H1 (cell line): ENCODE results near the gene CDHR2. TPM values are rescaled to one million over a fixed set of nuclear protein-coding genes. Genes with fewer than 3 reads are reported as not detected.

Experiments
- CTCF ChIA-PET: fragments of 300-600 bp; sonication (Branson Sonifier 250); formaldehyde crosslinking; loops from one replicate; lab custom pipeline; 2021; ENCODE audit not compliant: partially characterized antibody; lab: Charles Lee
- POLR2A ChIA-PET: fragments of 300-600 bp; sonication (Branson Sonifier 250); formaldehyde crosslinking; loops from one replicate; lab custom pipeline; 2021; ENCODE audit warnings: inconsistent platforms; ENCODE audit not compliant: partially characterized antibody; lab: Charles Lee
- DNase-seq, 2 experiments: peaks; one replicate each; pipeline versions ENCODE4 v3.0.0 to v3.0.0-alpha.2; 2010 to 2022; ENCODE audit warnings: low spot score in 2 of 2, low read depth in 1 of 2, mixed read lengths in 1 of 2
- FAIRE-seq: peaks from 2 replicates; lab custom pipeline; 2011; peaks lifted over from hg19 to GRCh38; lab: Jason Lieb, UNC
- H2AFZ ChIP-seq: 2 replicates; pipeline ENCODE4 v1.8.1; 2012; ENCODE audit warnings: low read length, inconsistent platforms
- H2AK5ac ChIP-seq: 2 replicates; pipeline ENCODE4 v1.6.1; 2013; ENCODE audit warnings: low read depth, low read length
- H2BK120ac ChIP-seq: replicated peaks from 2 replicates; pipeline ENCODE3; 2013; ENCODE audit warnings: low read depth, low read length, inconsistent platforms
- H2BK12ac ChIP-seq: 2 replicates; pipeline ENCODE4 v1.6.1; 2013; ENCODE audit warnings: low read depth, low read length
- H2BK15ac ChIP-seq: 2 replicates; pipeline ENCODE4 v1.6.1; 2013; ENCODE audit warnings: low read length
- H2BK20ac ChIP-seq: 2 replicates; pipeline ENCODE4 v1.6.1; 2013; ENCODE audit warnings: low read length
- H2BK5ac ChIP-seq: 2 replicates; pipeline ENCODE4 v1.6.1; 2013; ENCODE audit warnings: low read depth, low read length
- H3K14ac ChIP-seq: 2 replicates; pipeline ENCODE4 v1.6.1; 2013; ENCODE audit warnings: inconsistent platforms; ENCODE audit not compliant: insufficient read length
- H3K18ac ChIP-seq: 2 replicates; pipeline ENCODE4 v1.6.1; 2013; ENCODE audit warnings: low read length; ENCODE audit errors: extremely low read depth
- H3K23ac ChIP-seq: 2 replicates; pipeline ENCODE4 v1.6.1; 2013; ENCODE audit warnings: inconsistent platforms; ENCODE audit not compliant: insufficient read length
- H3K23me2 ChIP-seq: 2 replicates; pipeline ENCODE4 v1.6.1; 2013; ENCODE audit warnings: low read depth, low read length
- H3K27ac ChIP-seq: 2 replicates; pipeline ENCODE4 v1.6.1; 2011; ENCODE audit warnings: low read depth, low read length, inconsistent platforms
- H3K27me3 ChIP-seq, 4 experiments: replicated peaks in 1 of 4; 1 replicate in 1 of 4; 2 replicates in 3 of 4; pipeline versions ENCODE4 v1.6.1 to v1.8.1; 2011 to 2013; ENCODE audit warnings: low read length in 3 of 4, mild to moderate bottlenecking in 3 of 4, inconsistent platforms in 2 of 4, mixed read lengths in 2 of 4, moderate library complexity in 1 of 4; ENCODE audit not compliant: control insufficient read depth in 3 of 4, insufficient read depth in 3 of 4; ENCODE audit errors: extremely low read depth in 1 of 4
- H3K36me3 ChIP-seq, 4 experiments: 2 replicates each; pipeline versions ENCODE4 v1.6.1 to v1.8.1; 2011 to 2013; ENCODE audit warnings: mild to moderate bottlenecking in 4 of 4, low read length in 3 of 4, moderate library complexity in 2 of 4, control low read depth in 1 of 4, inconsistent platforms in 1 of 4; ENCODE audit not compliant: insufficient read depth in 4 of 4, control insufficient read depth in 2 of 4
- H3K4ac ChIP-seq: replicated peaks from 2 replicates; pipeline ENCODE3; 2013; ENCODE audit warnings: low read length, low read depth, mixed read lengths, inconsistent platforms; ENCODE audit not compliant: insufficient read length
- H3K4me1 ChIP-seq, 4 experiments: replicated peaks in 1 of 4; 1 replicate in 1 of 4; 2 replicates in 3 of 4; pipeline versions ENCODE4 v1.6.1 to v1.8.1; 2011 to 2013; ENCODE audit warnings: low read length in 3 of 4, inconsistent platforms in 2 of 4, mixed read lengths in 1 of 4; ENCODE audit not compliant: insufficient read depth in 4 of 4, control insufficient read depth in 3 of 4
- H3K4me2 ChIP-seq, 2 experiments: 2 replicates each; pipeline versions ENCODE4 v1.6.1 to v1.8.1; 2011 to 2013; ENCODE audit warnings: low read depth in 2 of 2, low read length in 2 of 2, control low read depth in 1 of 2, inconsistent platforms in 1 of 2, mild to moderate bottlenecking in 1 of 2; ENCODE audit not compliant: insufficient read depth in 1 of 2
- H3K4me3 ChIP-seq, 4 experiments: fragments of 200-600, 300-600 bp in 1 of 4; sonication (generic), shearing (Covaris generic), sonication (Bioruptor Twin) in 1 of 4; 2 replicates each; pipeline versions ENCODE4 v1.5.1 to v1.8.1; 2011 to 2016; ENCODE audit warnings: low read length in 4 of 4, low read depth in 3 of 4, control low read depth in 2 of 4, inconsistent platforms in 2 of 4, mild to moderate bottlenecking in 2 of 4, mixed read lengths in 1 of 4, moderate library complexity in 1 of 4; ENCODE audit not compliant: insufficient read depth in 2 of 4; ENCODE audit errors: extremely low read depth in 1 of 4
- H3K56ac ChIP-seq: replicated peaks from 2 replicates; pipeline ENCODE3; 2013; ENCODE audit warnings: low read depth, mild to moderate bottlenecking, mixed read lengths, low read length, inconsistent platforms; ENCODE audit not compliant: insufficient read length
- H3K79me1 ChIP-seq: 2 replicates; pipeline ENCODE4 v1.6.1; 2013; ENCODE audit warnings: low read depth, low read length, control low read depth
- H3K79me2 ChIP-seq, 2 experiments: 2 replicates each; pipeline versions ENCODE4 v1.6.1 to v1.8.1; 2012 to 2013; ENCODE audit warnings: low read length in 2 of 2, mild to moderate bottlenecking in 2 of 2, inconsistent platforms in 1 of 2; ENCODE audit not compliant: insufficient read depth in 2 of 2, control insufficient read depth in 1 of 2
- H3K9ac ChIP-seq, 4 experiments: replicated peaks in 1 of 4; 1 replicate in 1 of 4; 2 replicates in 3 of 4; pipeline versions ENCODE4 v1.6.1 to v1.8.1; 2011 to 2013; ENCODE audit warnings: low read depth in 3 of 4, low read length in 3 of 4, control low read depth in 2 of 4, mild to moderate bottlenecking in 2 of 4, moderate library complexity in 2 of 4, inconsistent platforms in 1 of 4; ENCODE audit errors: extremely low read depth in 1 of 4
- H3K9me3 ChIP-seq, 2 experiments: 2 replicates each; pipeline versions ENCODE4 v1.6.1 to v1.8.1; 2012 to 2013; ENCODE audit warnings: mild to moderate bottlenecking in 2 of 2, moderate library complexity in 2 of 2, control low read depth in 1 of 2, inconsistent platforms in 1 of 2, low read depth in 1 of 2, low read length in 1 of 2, mixed read lengths in 1 of 2; ENCODE audit not compliant: insufficient read depth in 2 of 2
- H4K20me1 ChIP-seq, 2 experiments: replicated peaks in 1 of 2; 2 replicates each; pipeline versions ENCODE3 to v1.8.1; 2011 to 2013; ENCODE audit warnings: inconsistent platforms in 2 of 2, low read length in 2 of 2, mild to moderate bottlenecking in 1 of 2; ENCODE audit not compliant: insufficient read depth in 2 of 2, control insufficient read depth in 1 of 2
- H4K5ac ChIP-seq: 2 replicates; pipeline ENCODE4 v1.6.1; 2013; ENCODE audit warnings: low read length, low read depth, mixed read lengths, inconsistent platforms; ENCODE audit not compliant: insufficient read length
- H4K8ac ChIP-seq: 2 replicates; pipeline ENCODE4 v1.8.0; 2013; ENCODE audit warnings: mild to moderate bottlenecking, moderate library complexity, low read length, inconsistent platforms; ENCODE audit not compliant: insufficient read depth; ENCODE audit errors: extremely low read depth
- H4K91ac ChIP-seq: replicated peaks from 2 replicates; pipeline ENCODE3; 2013; ENCODE audit warnings: low read length, mixed read lengths, inconsistent platforms; ENCODE audit not compliant: insufficient read length
- SUZ12 ChIP-seq: fragments of 200-600 bp; sonication (generic); IDR thresholded peaks from 2 replicates; pipeline ENCODE4 v1.6.1; 2012; ENCODE audit warnings: mild to moderate bottlenecking, inconsistent platforms, low read length, moderate library complexity, mixed read lengths
- WGBS, 2 experiments: shearing (Covaris generic) in 1 of 2; methylation state at CpG; one replicate each; pipeline versions ENCODE4 v1.1.6 to v1.1.7; 2013 to 2015; ENCODE audit warnings: low lambda C conversion rate in 2 of 2, mixed read lengths in 2 of 2, inconsistent platforms in 1 of 2, low coverage in 1 of 2, missing lambda C conversion rate in 1 of 2; ENCODE audit not compliant: insufficient replicate concordance in 2 of 2, insufficient coverage in 1 of 2, insufficient read length in 1 of 2; ENCODE audit errors: extremely low coverage in 1 of 2, missing lambda C conversion rate in 1 of 2; 5-methylcytosine and 5-hydroxymethylcytosine counted together
- polyA plus RNA-seq, 7 experiments: library from polyadenylated mRNA; depleted of rRNA in 3 of 7; stranded (reverse) in 5 of 7; unstranded in 2 of 7; fragments of >200 nt in 5 of 7; fragments of 200-250 nt in 2 of 7; gene quantifications; 1 replicate in 5 of 7; 2 replicates in 1 of 7; 4 replicates in 1 of 7; pipeline versions ENCODE4 v1.2.1 to v1.2.3, GENCODE V29; 2011 to 2013; ENCODE audit warnings: missing spikeins in 2 of 7, mixed read lengths in 2 of 7
- total RNA-seq: library from RNA; stranded (reverse); fragmentation: NEBNext Ultra II Directional; extraction: Animal tissue kit (Norgen Biotek cat#: 25700); gene quantifications from 2 replicates; pipeline ENCODE4 v1.2.1, GENCODE V29; 2021
- TF ChIP-seq, protein P1 (sequence below), 3 experiments: IDR thresholded peaks; 1 replicate in 2 of 3; 2 replicates in 1 of 3; pipeline versions ENCODE4 v1.5.1 to v1.6.1; 2011; ENCODE audit warnings: low read length in 3 of 3, mild to moderate bottlenecking in 3 of 3, inconsistent platforms in 2 of 3, low read depth in 1 of 3, moderate library complexity in 1 of 3; ENCODE audit not compliant: insufficient read depth in 1 of 3; ENCODE audit errors: control extremely low read depth in 1 of 3

CDHR2 gene
- total and polyA plus RNA-seq, 2 of the 8 experiments (the other 6 are each of a cell fraction or from before 2014, with no cell fraction given), result 0.02 to 0.43 TPM

DNA sequence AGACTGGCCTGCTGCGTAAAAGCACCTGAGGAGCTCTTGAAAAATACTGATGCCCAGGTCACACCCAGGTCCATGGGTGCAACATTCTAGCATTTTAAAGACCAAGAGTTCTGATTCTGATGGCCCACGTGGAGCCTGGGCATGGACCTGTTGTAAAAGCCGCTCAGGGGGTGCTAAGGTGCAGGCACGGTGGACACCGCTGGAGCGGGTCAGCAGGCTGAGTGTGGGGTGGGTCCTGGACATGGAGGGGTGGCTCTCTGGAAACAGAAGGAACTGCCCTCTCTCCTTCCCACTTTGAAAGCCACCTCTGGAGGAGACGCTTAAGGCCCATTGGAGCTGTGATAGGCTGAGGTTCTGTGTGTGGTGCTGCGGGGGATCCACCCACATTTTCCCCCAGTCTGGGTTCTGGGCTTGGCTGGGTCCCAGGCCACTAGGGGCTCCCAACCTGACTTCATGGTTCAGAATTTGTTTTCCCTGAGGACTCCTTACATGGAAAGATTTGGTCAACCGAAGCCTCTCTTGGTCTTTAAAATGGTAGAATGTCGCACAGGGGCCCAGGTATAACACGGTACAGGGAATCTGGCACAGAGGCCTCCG lies 44.2 kb downstream of the CDHR2 start:
- Histone ChIP-seq H3K4me1 (0 out of 7 replicates have a peak, but pooled peaks cover 0 to 2% (median 0%) of the 10 kb centered on the region in 4 experiments), H3K27ac (no peak overlapping the region), H3K14ac (no peak overlapping the region), H2BK12ac (no peak overlapping the region), H4K91ac (no peak overlapping the region), H2AFZ (no peak overlapping the region), H3K79me2 (no peaks in the 10 kb centered on the region), H3K27me3 (peaks cover 0 to 19% (median 7%) of the 10 kb centered on the region in 4 experiments; a peak in 4 of 7 replicates), H3K9me3 (peaks cover 7 to 9% of the 10 kb centered on the region in 2 experiments; a peak in 2 of 4 replicates), H3K4ac (no peak overlapping the region), H3K36me3 (no peaks in the 10 kb centered on the region; a peak in 1 of 8 replicates), H2BK15ac (no peak overlapping the region), H3K23me2 (peaks cover 17% of the 10 kb centered on the region; the same call in 1 of the 2 replicates), H3K79me1 (no peaks in the 10 kb centered on the region), H2AK5ac (no peak overlapping the region), H3K56ac (no peak overlapping the region), H3K4me2 (no peak overlapping the region), H3K9ac (no peak overlapping the region), H3K4me3 (no peak overlapping the region), H4K5ac (no peak overlapping the region), H2BK120ac (no peak overlapping the region), H2BK5ac (no peak overlapping the region), H4K8ac (no peak overlapping the region), H3K18ac (no peak overlapping the region), H4K20me1 (peaks cover 0 to 9% of the 10 kb centered on the region in 2 experiments), H2BK20ac (no peak overlapping the region), H3K23ac (no peak overlapping the region)
- no peak for TF ChIP-seq SUZ12
- TF ChIP-seq, protein P1, sequence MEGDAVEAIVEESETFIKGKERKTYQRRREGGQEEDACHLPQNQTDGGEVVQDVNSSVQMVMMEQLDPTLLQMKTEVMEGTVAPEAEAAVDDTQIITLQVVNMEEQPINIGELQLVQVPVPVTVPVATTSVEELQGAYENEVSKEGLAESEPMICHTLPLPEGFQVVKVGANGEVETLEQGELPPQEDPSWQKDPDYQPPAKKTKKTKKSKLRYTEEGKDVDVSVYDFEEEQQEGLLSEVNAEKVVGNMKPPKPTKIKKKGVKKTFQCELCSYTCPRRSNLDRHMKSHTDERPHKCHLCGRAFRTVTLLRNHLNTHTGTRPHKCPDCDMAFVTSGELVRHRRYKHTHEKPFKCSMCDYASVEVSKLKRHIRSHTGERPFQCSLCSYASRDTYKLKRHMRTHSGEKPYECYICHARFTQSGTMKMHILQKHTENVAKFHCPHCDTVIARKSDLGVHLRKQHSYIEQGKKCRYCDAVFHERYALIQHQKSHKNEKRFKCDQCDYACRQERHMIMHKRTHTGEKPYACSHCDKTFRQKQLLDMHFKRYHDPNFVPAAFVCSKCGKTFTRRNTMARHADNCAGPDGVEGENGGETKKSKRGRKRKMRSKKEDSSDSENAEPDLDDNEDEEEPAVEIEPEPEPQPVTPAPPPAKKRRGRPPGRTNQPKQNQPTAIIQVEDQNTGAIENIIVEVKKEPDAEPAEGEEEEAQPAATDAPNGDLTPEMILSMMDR (IDR thresholded peaks at IDR 0.05; ENCODE audit: control extremely low read depth in 1 of 3, insufficient read depth in 1 of 3, low read depth in 1 of 3, low read length in 3 of 3), result peak in 1 of 3 experiments; percentile 18; a peak in 2 of 4 replicates
- no peak for FAIRE-seq
- 90% methylated on average over 12 of the region's 12 CpGs; no CpG with 5 or more reads in 1 of the 2 experiments for WGBS, 2 experiments
- ChIA-PET POLR2A (interaction anchor here (1.0 kb wide), 1 partner anchor 50 kb away, joined by 4 read pairs; no protein-coding TSS in a partner anchor), CTCF (interaction anchor here (0.8 to 5.6 kb wide), 6 partner anchors 11 to 38 kb away, joined by 3 to 37 read pairs (median 3); no protein-coding TSS in a partner anchor)
- DNase-seq, result no peak
